Stomach (tissue), 9 donors: ENCODE results near the gene PDAP1. TPM values are rescaled to one million over a fixed set of nuclear protein-coding genes. Genes with fewer than 3 reads are reported as not detected.
A peak's percentile ranks its signal among the peaks of the same experiment; 100 is the strongest.
"Not testable (repeated sequence)": the region's sequence is repeated elsewhere in the genome, so short reads cannot be mapped to it uniquely, and the experiment has no call there.

Experiments used
- DNase-seq, 2 donors: peaks; one replicate each; pipeline versions ENCODE4 v3.0.0 to v3.0.0-alpha.2; 2013 to 2019
- H3K27ac ChIP-seq, 5 donors: fragments of 200-600 bp in 4 of 5; sonication (generic) in 4 of 5; one replicate each; pipeline ENCODE4 v1.5.1; 2013 to 2019; ENCODE audit warnings: mild to moderate bottlenecking in 1 of 5, moderate library complexity in 1 of 5
- H3K27me3 ChIP-seq, 3 donors: fragments of 200-600 bp; sonication (generic); one replicate each; pipeline ENCODE4 v1.5.1; 2017 to 2019; ENCODE audit warnings: mixed run types in 1 of 3
- H3K36me3 ChIP-seq, 4 donors: fragments of 200-600 bp; sonication (generic); 1 replicate in 3 of 4; 2 replicates in 1 of 4; pipeline ENCODE4 v1.5.1; 2016 to 2019
- H3K4me1 ChIP-seq, 4 donors: fragments of 200-600 bp; sonication (generic); one replicate each; pipeline ENCODE4 v1.5.1; 2016 to 2019
- H3K4me3 ChIP-seq, 4 donors: fragments of 200-600 bp; sonication (generic) in 3 of 4; one replicate each; pipeline ENCODE4 v1.5.1; 2016 to 2019; ENCODE audit warnings: mild to moderate bottlenecking in 1 of 4
- H3K9me3 ChIP-seq, 4 donors: fragments of 200-600 bp; sonication (generic); one replicate each; pipeline ENCODE4 v1.5.1; 2016 to 2019
- CTCF ChIP-seq, 7 experiments: fragments of 450-650 bp in 4 of 7; fragments of 200-600 bp in 3 of 7; sonication (generic) in 3 of 7; IDR thresholded peaks; one replicate each; pipeline ENCODE4 v1.5.1; 2016 to 2019; ENCODE audit warnings: antibody characterized with exemption in 7 of 7, control low read depth in 2 of 7, mild to moderate bottlenecking in 1 of 7
- EP300 ChIP-seq: sonication (generic); formaldehyde crosslinking; IDR thresholded peaks from one replicate; pipeline ENCODE4 v1.6.1; 2017; ENCODE audit warnings: antibody characterized with exemption
- POLR2A ChIP-seq, 4 donors: fragments of 450-650 bp; IDR thresholded peaks; one replicate each; pipeline ENCODE4 v1.6.1; 2016; ENCODE audit warnings: antibody characterized with exemption in 4 of 4, control low read depth in 2 of 4, mild to moderate bottlenecking in 1 of 4, moderate library complexity in 1 of 4
- POLR2AphosphoS5 ChIP-seq, 3 donors: sonication (generic); formaldehyde crosslinking; IDR thresholded peaks; one replicate each; pipeline ENCODE4 v1.6.1; 2016; ENCODE audit warnings: antibody characterized with exemption in 3 of 3
- WGBS, 5 donors: extraction: QIAGEN DNeasy Blood & Tissue Kit in 3 of 5; methylation state at CpG; one replicate each; pipeline versions ENCODE4 v1.1.5 to v1.1.7; 2013 to 2018; 5-methylcytosine and 5-hydroxymethylcytosine counted together
- intact Hi-C: fragments of 100-400 bp; cut with DNase I; formaldehyde crosslinking; loops from one replicate; pipeline ENCODE4 v1.15.1; 2023; ENCODE audit warnings: low total_unique reads
- polyA plus RNA-seq, 3 donors: library from polyadenylated mRNA; stranded (reverse); fragments of 200-250 nt; gene quantifications; one replicate each; pipeline ENCODE4 v1.2.3, GENCODE V29; 2013
- total RNA-seq, 5 donors: library from RNA; depleted of rRNA; stranded (reverse); fragments of >200 nt; gene quantifications; one replicate each; pipeline versions ENCODE4 v1.1.0 to v1.2.3, GENCODE V29; 2014 to 2016
- donor health status: healthy with polysubstance abuse.
- donor health status: Bipolar disorder and iron deficiency.
- donor health status: healthy.

The PDAP1 gene
- total and polyA plus RNA-seq, 8 donors = 22.8 to 153 (median 79.7) TPM

- no peak for DNase-seq
- Histone ChIP-seq H3K4me3 (peak overlapping the region; percentile 94 to 99 (median 98)), H3K36me3 (peaks cover 0 to 34% (median 26%) of the 10 kb centered on the region in 4 donors), H3K27ac (no peak overlapping the region), H3K27me3 (no peaks in the 10 kb centered on the region), H3K9me3 (no peaks in the 10 kb centered on the region), H3K4me1 (peaks cover 14 to 48% (median 37%) of the 10 kb centered on the region in 4 donors)
- intact Hi-C loops = no loop called here
- WGBS, 5 donors = 67 to 72% (median 69%) methylated on average over 9 of the region's 9 CpGs
- TF ChIP-seq EP300 (no peak), POLR2AphosphoS5 (IDR thresholded peaks at IDR 0.05) (no peak), CTCF (IDR thresholded peaks at IDR 0.05) (no peak), POLR2A (IDR thresholded peaks at IDR 0.05) (no peak)
Observed at GRCh38 chr7:99440195-99440594, 31.8 kb upstream of the PDAP1 start.

- Histone ChIP-seq H3K4me3 (peak within 1 kb of the TSS; percentile 94 to 99 (median 98)), H3K36me3 (peaks cover 6 to 35% (median 26%) of the 10 kb centered on the region in 4 donors), H3K27ac (peak within 1 kb of the TSS; percentile 84 to 92 (median 90)), H3K27me3 (no peaks in the 10 kb centered on the region), H3K9me3 (no peaks in the 10 kb centered on the region), H3K4me1 (peaks cover 14 to 48% (median 37%) of the 10 kb centered on the region in 4 donors)
- TF ChIP-seq POLR2AphosphoS5 (IDR thresholded peaks at IDR 0.05) (peak; percentile 73 to 92 (median 75)), EP300 (no peak)
- DNase-seq = peak; percentile 96 to 98
- 0 to 1% (median 1%) methylated on average over 68 to 89 of the region's 89 CpGs for WGBS, 5 donors
- intact Hi-C loops = no loop called here
Observed at GRCh38 chr7:99438573-99439480, 30.4 kb upstream of the PDAP1 start, which contains the start of the genes CPSF4 and PTCD1. CPSF4 (plus strand) TSS chr7:99438943; CDS start chr7:99439083, 140 bp downstream. PTCD1 (minus strand) TSS chr7:99438798; CDS start chr7:99435242, 3,556 bp downstream.

GRCh38 chr7:99437946-99438572, 29.7 kb upstream of the PDAP1 start:
- Histone ChIP-seq H3K36me3 (peaks cover 14 to 35% (median 26%) of the 10 kb centered on the region in 4 donors), H3K27me3 (no peaks in the 10 kb centered on the region), H3K27ac (peak overlapping the region; percentile 81 to 92 (median 90)), H3K4me3 (peak overlapping the region; percentile 94 to 99 (median 98)), H3K9me3 (no peaks in the 10 kb centered on the region), H3K4me1 (peaks cover 14 to 48% (median 37%) of the 10 kb centered on the region in 4 donors)
- no peak for DNase-seq
- TF ChIP-seq POLR2A (IDR thresholded peaks at IDR 0.05) (no peak), POLR2AphosphoS5 (IDR thresholded peaks at IDR 0.05) (no peak), EP300 (no peak), CTCF (IDR thresholded peaks at IDR 0.05) (no peak)
- intact Hi-C loops = no loop called here
- 14 to 22% (median 17%) methylated on average over 19 to 20 of the region's 20 CpGs for WGBS, 5 donors

GRCh38 chr7:99433158-99433557, 24.8 kb upstream of the PDAP1 start:
- Histone ChIP-seq H3K4me3 (no peak overlapping the region), H3K27me3 (no peaks in the 10 kb centered on the region), H3K36me3 (peaks cover 44 to 79% (median 72%) of the 10 kb centered on the region in 4 donors), H3K9me3 (no peaks in the 10 kb centered on the region), H3K4me1 (peaks cover 5 to 18% (median 10%) of the 10 kb centered on the region in 4 donors), H3K27ac (no peak overlapping the region)
- intact Hi-C loops = no loop called here
- no peak for DNase-seq
- TF ChIP-seq CTCF (IDR thresholded peaks at IDR 0.05) (no peak), POLR2A (IDR thresholded peaks at IDR 0.05) (no peak), EP300 (no peak), POLR2AphosphoS5 (IDR thresholded peaks at IDR 0.05) (no peak)
- 91 to 96% (median 94%) methylated on average over 6 to 9 of the region's 9 CpGs for WGBS, 5 donors

GRCh38 chr7:99431756-99432540, 23.6 kb upstream of the PDAP1 start:
- H3K9me3 ChIP-seq, H3K27me3 ChIP-seq, H3K27ac ChIP-seq, intact Hi-C loops, H3K4me1 ChIP-seq, DNase-seq, H3K4me3 ChIP-seq: not testable (repeated sequence)
- WGBS, 5 donors = 71 to 86% (median 80%) methylated on average over 13 of the region's 13 CpGs
- peaks cover 44 to 83% (median 78%) of the 10 kb centered on the region in 4 donors for H3K36me3 ChIP-seq
